ENCODE data around the gene LRRC70.
A peak's percentile ranks its signal among the peaks of the same experiment; 100 is the strongest.
"Not testable (repeated sequence)": the region's sequence is repeated elsewhere in the genome, so short reads cannot be mapped to it uniquely, and the experiment has no call there.

LRRC70 gene, protein sequence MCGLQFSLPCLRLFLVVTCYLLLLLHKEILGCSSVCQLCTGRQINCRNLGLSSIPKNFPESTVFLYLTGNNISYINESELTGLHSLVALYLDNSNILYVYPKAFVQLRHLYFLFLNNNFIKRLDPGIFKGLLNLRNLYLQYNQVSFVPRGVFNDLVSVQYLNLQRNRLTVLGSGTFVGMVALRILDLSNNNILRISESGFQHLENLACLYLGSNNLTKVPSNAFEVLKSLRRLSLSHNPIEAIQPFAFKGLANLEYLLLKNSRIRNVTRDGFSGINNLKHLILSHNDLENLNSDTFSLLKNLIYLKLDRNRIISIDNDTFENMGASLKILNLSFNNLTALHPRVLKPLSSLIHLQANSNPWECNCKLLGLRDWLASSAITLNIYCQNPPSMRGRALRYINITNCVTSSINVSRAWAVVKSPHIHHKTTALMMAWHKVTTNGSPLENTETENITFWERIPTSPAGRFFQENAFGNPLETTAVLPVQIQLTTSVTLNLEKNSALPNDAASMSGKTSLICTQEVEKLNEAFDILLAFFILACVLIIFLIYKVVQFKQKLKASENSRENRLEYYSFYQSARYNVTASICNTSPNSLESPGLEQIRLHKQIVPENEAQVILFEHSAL

DNA sequence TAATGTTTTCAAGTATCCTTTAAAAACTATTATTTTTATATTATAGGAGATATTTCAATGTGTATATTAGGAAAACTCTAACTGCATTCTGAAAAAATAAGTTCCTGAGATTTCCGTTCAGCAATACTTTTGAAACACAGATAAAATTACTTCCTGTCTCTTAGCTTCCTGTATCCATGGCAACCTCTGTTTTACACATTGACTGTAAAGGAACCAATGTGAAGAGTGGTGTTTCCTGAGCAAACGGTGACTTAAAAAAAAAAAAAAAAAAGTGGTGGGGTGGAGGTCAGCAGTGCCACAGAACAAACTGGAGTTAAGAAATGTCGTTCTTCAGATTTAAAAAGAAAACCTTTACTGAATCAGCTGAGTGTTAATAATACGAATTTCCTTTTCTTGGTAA is at the start of gene LRRC70:
TSS of gene LRRC70 (plus strand) at position 280 of the 400 bp plus-strand sequence. CDS start 620 bp downstream, outside the sequence.
- DNase-seq = peak; percentile 90

DNA sequence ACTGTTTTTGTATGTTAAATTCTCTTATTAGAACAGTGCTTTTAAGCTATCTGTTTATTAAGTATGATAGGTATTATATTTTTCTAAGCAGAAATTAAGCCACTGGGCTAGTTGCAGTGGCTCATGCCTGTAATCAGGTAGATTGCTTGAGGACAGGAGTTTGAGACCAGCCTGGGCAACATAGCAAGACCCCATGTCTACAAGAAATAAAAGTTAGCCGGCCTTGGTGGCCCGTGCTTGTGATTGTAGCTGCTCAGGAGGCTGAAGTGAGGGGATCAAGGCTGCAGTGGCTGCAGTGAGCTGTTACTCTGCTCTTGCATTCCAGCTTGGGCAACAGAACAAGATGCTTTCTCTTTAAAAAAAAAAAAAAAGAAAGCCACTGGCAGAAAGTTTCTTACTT is 45.0 kb upstream of the LRRC70 start:
- no peak for DNase-seq

DNA sequence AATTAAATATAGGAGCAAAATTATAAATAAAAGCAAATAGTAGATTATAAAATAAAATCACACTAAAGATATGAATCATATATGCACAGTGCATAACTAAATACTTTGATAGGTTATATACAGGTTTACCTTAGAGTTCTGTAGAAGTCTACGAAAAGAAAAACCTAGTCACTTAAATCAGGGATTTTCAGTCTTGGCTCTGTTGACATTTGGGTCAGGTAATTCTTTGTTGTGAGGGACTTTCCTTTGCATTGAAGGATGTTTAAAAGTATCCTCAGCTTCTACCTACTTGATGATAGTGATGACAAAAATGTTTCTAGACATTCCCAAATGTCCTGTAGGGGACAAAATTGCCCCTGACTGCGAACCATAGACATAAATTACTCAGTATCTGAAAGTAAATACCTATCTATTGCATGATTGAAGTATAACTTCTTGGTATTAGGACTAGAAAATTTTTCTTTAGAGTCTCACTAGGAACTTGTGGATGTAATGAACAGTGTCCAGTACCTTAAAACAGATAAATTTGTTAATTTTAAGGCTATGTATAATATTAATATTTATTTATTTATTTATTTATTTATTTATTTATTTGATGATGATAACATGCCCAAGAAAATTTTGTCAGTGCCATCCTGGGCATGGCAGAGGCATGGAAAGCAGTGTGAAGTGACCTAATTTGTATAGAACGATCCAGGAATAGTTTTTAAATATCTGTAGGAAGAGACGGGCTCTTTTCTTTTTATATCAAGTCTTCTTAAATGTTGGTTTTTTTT is 44.0 kb upstream of the LRRC70 start:
- DNase-seq = no peak

DNA sequence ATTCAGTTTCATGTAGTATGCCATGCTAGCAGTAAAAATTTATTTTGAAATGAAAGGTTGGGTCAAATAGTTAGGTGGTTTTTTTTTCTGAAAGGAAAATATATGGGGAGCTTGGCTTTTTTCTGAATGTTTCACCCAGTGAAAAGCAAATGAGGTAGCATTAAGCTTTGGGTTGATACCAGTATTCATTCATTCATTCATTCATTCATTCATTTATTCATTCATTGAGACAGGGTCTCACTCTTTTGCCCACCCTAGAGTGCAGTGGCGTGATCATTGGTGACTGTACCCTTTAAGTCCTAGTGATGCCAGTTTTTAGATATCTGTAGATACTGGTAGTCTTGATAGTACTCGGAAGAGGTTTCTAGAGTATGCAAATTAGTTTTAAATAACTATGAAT is 42.4 kb upstream of the LRRC70 start:
- no peak for DNase-seq

DNA sequence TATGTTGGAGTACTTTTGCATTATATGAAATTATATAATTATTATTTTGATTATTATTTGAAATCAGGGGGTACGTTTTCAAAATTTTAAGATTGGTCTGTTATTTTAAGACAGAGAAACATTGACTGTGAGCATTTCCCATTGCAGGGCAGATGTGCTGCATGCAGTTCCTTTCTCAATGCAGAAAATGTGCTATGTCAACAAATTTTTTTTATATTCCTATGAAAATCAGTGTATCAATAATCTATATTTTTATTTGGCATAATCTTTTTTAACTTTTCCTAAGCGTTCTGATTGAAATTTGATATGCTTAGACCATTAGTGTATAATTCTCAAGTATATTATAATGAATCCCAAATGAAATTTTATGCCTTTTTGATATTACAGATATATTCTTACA is 41.8 kb upstream of the LRRC70 start:
- DNase-seq = no peak

DNA sequence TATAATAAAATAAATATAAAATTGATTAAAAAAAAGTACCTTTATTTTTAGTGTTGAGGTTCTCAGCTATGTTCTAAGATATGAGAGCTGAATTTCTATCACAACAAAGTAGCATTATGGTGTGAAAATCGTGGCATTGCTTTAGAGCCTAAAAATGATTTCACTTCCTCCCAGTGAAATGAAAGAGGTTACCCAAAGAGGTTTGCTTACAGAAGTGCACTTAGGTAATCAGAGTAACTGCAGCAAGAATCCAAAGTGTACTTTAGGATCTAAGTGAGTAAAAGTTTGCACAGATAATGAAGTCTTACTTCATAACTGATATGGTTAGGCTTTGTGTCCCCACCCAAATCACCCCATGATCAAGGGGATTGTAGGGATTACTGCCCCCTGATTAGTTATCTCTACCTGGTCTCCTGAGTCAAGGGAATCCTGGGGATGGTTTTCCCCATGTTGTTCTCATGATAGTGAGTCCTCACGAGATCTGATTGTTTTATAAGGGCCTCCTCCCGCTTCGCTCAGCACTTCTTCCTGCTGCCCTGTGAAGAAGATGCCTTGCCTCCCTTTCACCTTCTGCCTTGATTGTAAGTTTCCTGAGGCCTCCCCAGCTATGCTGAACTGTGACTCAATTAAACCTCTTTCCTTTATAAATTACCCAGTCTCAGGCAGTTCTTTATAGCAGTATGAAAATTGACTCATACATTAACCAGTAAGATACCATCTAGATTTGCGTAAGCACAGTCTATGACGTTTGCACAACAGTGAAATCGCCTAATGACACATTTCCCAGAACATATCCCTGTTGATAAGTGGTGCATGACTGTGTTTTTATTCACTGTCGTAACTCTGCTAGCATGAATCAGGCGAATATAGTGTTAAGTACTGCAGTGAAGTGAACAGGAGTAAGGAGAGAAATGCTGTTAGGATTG is 40.3 kb upstream of the LRRC70 start:
- DNase-seq = no peak

DNA sequence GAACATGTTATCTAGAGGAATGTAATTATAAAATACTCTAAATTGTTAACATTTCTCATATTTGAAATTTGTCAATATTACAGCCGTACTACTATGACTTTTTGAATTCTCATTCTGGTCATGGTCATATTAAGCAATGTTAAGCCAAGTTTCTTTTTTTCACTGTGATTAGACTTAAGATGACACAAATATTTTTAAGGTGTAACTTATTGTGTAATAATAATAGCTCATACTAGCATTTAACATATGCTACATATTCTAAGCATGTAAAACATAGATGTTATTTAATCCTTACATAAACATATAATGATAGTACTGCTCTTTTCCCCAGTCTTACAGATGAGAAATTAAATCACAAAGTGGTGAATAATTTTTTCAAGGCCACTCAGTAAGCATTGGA is 35.9 kb upstream of the LRRC70 start:
- no peak for DNase-seq

DNA sequence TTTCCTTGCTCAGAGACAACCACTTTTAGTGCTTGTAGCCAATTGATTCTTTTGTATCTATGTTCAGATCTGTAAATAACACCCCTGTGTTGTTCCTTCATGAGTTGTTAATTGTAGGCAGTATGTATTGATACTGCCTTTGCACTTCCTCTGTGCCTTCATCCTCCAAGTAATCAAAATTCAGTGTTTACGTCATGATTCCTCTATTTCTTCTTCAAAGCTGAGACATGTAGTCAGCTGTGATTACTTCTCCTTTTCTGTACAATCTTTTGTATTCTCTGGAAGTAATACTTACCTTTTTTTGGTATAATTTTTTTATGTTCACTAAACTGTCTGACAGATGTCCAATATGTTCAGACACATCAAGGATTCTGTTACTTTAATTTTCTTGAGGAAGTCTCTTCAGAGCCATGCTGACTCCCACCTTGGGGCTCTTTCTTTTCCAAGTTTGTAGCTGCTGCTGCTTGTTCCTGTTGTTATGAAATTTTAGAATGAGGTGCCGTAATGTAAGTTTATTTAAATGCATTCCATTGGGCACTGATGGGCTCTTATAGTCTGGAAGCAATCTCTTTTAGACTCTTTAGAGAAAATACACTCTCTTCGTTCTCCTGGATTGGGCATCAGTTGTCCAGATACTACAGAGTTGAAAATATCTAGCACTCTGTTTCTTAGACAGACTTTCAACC is 30.5 kb upstream of the LRRC70 start:
- DNase-seq = no peak

DNA sequence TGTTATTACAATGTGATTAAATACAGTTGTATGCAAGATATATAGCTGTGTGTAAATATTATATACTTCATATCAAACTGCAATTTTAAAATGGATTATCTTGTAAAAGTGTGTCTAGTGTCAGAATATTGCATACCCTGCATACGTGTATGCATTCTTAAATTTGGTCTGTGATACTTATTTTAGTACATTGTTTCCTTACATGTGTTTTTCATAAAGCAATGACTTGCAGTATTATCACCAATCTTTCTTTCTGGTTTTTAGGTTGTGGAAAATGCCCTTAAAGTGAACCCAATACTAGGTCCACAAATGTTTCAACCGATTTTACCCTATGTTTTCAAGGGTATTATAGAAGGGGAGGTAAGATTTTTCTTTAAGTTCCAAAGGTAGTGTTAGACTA is 28.5 kb upstream of the LRRC70 start:
- DNase-seq = no peak

DNA sequence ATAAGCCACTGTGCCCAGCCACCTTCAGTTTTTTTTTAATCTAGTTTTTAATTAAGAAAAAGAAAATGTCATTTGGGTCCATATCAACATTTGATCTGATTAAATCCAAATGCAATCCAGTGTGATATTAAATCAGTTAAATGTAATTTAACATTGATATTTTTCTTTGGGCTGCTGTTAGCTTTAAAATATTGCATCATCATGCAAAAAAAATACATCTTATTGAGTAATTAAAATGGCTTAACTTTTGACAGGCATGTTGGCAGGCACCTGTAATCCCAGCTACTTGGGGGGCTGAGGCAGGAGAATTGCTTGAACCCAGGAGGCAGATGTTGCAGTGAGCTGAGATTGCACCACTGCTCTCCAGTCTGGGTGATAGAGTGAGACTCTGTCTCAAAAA is 22.7 kb upstream of the LRRC70 start:
- DNase-seq = no peak

DNA sequence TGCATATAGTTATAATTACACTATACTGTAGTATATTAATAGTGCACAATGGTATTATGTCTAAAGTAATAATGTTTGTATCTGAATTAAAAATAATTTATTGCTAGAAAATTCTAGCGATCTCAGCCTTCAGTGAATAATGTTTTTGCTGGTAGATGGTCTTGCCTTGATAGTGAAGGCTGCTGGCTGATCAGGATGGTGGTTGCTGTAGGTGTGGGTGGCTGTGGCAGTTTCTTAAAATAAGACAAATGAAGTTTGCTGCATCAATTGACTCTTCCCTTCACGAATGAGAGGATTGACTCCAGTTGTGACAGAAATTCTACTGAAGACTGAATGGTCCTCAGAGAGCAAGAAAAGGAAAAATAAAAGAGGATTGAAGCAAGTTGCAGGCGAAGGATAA is 19.7 kb upstream of the LRRC70 start:
- no peak for DNase-seq

DNA sequence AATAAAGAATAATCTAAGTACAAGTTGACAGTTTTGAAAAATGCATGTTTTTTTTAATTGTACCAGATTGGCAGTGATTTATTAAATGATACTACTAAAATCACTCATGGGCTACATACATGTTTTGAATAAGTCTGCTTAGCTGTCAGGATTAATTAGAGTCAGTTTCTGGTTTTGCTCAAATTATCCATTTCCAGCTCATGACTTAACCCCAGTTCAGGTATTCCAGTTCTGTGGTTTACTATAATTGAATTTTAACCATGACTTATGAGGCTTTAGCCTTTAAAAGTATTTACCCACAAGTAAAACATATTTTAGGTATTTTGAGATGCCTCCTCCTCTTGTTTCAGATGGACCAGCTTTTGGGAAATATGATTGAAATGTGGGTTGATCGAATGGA is 17.8 kb upstream of the LRRC70 start:
- DNase-seq = no peak

DNA sequence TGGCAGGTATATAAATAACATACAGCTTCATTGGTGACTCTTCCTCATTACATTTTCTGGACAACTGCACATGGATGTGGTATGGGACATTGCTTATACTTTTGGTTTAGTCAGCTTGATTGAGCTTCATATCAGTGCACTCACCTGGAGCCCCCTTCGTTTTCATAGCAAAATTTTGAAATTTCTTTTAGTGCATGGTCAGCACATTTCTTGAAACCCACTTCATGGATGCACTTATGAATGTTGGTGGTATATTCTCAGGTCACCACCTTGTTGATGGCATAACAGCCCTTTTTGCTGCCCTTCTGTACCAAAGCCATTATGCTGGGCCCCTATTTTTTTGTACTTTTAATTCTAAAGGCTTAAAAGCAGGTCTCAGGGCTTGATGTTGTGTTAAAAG is 16.7 kb upstream of the LRRC70 start:
- no peak for DNase-seq

DNA sequence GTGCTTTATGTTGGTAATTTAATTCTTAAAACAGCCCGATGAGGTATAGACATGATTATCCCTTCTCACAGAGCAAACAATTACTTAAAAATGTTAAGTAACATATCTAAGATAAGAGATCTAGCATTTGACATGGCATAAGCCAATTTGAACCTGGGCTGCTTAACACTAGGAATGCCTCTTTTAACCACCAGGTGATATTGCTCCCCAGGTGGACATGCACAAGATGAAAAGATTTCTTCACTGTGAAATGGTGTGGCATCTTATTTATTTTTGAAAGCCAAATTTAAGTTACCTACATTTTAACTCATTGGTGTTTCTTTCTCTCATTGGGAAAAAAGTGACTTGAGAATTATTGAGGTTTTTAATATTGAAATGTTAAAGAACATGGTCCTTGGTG is 15.8 kb upstream of the LRRC70 start:
- no peak for DNase-seq

DNA sequence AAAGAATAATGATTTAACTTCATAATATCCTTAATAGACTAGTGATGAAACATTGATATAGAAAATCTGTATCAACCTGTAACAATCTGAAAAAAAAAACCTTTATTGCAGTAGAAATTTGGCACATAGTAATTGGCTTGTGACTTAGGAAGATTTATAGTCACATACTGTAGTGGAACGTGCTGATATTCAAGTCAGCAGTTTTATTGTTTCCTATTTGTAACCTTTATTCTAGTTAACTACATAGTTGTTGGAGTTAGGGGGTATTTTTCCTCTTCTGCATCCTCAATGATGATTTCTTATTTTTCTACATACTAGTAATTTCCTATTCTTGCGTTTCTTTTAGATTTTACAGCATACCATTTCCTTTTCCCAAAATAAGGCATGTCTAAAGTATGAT is 14.5 kb upstream of the LRRC70 start:
- no peak for DNase-seq

DNA sequence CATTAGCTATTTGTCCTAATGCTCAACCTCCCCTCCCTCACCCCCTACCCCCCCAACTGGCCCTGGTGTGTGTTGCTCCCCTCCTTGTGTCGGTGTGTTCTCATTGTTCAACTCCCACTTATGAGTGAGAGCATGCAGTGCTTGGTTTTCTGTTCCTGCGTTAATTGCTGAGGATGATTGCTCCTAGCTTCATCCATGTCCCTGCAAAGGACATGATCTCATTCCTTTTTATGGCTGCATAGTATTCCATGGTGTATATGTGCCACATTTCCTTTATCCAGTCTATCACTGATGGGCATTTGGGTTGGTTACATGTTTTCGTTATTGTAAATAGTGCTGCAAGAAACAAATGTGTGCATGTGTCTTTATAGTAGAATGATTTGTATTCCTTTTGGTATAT is 12.9 kb upstream of the LRRC70 start:
- not testable (repeated sequence) for DNase-seq

DNA sequence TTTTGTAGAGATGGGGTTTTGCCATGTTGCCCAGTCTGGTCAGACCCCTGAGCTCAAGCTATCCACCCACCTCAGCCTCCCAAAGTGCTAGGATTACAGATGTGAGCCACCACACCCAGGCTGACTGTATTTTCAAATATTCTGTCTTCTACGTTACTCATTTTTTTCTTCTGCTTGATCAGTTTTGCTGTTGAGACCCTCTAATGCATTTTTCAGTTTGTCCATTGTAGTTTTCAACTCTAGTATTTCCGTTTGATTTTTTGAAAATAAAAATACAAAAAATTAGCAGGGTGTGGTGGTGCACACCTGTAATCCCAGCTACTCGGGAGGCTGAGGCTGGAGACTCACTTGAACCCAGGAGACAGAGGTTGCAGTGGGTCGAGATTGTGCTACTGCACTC is 10.5 kb upstream of the LRRC70 start:
- no peak for DNase-seq

DNA sequence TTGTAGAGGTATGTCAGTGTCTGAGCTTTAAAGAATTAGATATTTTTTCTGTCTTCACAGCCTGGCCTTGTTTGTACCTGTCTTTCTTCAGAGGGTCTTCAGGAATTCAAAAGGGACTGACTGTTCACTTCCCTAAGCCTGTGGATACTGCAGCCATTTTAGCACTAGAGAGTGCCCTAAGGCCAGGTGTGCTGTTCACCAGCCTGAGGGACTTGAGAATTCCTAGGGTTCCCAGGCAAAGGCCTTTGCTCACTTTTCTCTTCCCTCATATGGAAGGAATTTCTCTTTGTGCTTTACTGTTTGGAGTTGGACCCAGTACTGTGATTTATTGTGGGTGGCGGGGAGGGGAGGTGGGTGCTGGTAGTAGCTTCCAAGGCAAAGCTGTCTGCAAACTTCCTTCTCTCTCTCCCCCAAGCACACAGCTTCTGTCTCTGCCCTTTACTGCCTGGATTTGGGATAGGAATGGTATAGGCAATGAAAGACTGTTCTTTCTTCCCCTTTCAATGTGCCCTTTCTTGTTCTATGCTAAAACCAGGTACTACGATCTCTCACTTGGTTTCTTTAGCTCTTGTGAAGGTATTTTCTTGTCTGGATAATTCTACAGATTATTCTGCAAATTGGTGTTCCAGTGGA is 9.7 kb upstream of the LRRC70 start:
- DNase-seq = no peak

DNA sequence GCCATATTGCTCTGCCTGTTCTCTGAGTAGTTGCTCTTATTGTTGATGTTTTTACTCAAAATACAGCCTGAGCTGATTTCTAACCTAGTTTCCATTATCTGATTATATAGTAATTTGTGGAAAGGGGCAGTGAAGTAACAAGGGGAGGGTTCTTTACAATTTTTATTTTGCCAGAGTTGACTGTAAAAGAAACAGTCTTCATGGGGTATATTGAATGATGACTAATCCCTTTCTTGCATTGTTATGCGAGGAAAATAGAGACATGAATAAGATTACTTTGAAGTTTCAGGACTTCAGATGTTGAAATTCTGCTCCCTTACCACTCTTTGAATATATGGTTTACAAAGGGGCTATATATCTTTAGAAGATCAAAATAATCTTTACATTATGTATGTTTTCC is 9.1 kb upstream of the LRRC70 start:
- no peak for DNase-seq

DNA sequence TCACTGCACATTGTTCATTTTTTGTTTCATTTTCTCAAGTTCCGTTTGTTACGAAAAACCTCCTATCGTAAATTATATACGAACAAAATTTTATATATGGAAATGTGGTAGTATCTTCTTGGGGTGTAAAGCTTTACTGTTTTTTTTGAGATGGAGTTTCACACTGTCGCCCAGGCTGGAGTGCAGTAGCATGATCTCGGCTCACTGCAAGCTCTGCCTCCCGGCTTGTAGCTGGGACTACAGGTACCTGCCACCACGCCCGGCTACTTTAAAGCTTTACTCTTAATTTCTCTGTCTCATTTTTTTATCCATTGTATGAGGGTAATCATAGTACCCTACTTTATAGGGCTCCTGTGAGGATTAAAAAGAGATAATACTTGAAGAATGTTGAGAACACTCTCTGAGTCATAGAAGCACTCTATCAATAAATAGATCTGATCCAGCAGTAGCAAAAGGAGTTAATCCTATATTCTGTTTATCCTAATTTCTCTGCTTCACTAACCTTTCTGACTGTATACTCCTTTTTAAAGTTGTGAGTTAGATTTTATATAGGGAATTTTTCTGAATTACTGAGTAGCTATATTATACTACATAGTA is 5.6 kb upstream of the LRRC70 start:
- no peak for DNase-seq

DNA sequence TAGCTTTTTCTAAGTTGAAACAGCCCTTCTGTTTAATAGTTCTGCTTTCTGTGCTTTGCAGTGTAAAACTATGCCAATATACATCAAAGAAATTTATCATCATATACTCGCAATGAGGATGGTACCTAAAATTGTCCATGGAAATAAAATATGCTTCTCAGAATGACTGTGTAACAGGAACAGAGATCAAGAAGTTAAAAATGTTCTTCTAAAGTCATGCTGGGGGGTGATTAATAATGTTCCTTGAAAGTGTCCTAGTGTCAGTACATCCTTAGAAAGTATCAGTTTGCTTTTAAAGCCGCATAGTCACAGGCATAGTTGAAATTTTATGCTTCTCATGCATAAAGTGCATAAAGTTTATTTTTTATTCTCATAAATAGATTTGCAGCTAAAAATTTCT is 4.0 kb upstream of the LRRC70 start:
- no peak for DNase-seq
